GM18499 (cell line): ENCODE results near the gene PRL.
A peak's percentile ranks its signal among the peaks of the same experiment; 100 is the strongest.

ENCODE experiments used
- ATAC-seq: cut with Tn5 transposase; IDR thresholded peaks from one replicate; pipeline ENCODE4 v1.9.1; 2021; ENCODE audit warnings: moderate number of reproducible peaks; ENCODE audit not compliant: insufficient read depth, unreplicated experiment

PRL gene

GRCh38 chr6:22296067-22296466, 769 bp downstream of the PRL start:
- ATAC-seq, result no peak

- no peak for ATAC-seq
Measured at GRCh38 chr6:22295145-22295544, 1.7 kb downstream of the PRL start.

- ATAC-seq, result no peak
Measured at GRCh38 chr6:22294301-22294700, 2.5 kb downstream of the PRL start.

DNA sequence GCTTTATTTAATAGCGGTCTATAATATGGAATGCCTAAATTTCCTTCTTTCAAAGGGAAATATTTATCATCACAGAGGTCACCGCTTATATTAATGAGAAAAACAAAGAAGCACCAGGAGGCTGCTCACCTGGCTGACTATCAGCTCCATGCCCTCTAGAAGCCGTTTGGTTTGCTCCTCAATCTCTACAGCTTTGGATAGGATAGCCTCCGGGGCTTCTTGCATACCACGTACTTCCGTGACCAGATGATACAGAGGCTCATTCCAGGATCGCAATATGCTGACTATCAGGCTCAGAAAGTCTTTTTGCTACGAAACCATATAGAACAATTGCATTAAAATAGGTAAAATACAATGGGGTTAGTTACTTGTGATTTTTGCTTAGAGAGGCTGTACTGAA, 6.8 kb downstream of the PRL start:
- ATAC-seq, result no peak

- ATAC-seq, result no peak
Measured at GRCh38 chr6:22288721-22289120, 8.1 kb downstream of the PRL start.

DNA sequence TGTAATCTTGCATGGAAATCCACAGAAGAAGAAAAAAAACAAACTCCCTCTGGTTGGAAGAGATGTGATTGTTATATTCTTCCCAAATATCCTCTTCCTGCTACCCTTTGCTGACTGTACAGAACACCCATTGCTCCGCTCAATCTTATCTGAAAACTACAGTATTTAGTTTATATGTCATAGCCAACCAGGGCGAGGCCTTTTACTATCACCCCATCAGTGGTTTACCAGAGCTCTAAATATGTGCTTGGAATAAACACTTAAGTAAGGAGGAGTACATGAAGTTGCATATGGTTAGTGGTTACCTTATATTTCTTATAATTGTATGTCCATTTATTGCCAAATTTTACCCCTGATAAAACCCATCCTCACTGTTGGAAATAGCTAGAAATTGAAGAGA, 12.2 kb downstream of the PRL start:
- no peak for ATAC-seq

- ATAC-seq, result no peak
Measured at GRCh38 chr6:22281341-22282085, 15.3 kb downstream of the PRL start.

GRCh38 chr6:22279427-22279826, 17.4 kb downstream of the PRL start:
- no peak for ATAC-seq

DNA sequence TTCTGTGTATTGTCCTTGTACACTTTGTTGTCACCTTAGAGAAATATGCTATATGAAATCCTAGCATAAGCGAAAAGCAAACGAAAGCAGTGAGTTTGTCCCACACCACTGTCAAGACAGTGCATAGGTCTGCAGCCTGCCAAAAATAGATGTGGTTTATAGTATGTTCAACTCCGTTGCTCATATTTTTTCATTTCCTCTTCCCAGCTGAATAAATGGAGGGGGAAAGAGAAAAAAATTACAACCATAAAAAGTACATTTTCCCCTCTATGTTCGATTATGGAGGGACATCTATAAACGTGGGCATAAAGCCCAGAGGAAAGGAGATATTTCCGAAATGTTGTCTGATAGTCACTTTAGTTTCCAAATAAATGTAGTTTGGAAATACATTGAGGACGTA, 25.8 kb downstream of the PRL start:
- ATAC-seq, result peak; percentile 70

GRCh38 chr6:22263748-22264147, 33.1 kb downstream of the PRL start:
- no peak for ATAC-seq

DNA sequence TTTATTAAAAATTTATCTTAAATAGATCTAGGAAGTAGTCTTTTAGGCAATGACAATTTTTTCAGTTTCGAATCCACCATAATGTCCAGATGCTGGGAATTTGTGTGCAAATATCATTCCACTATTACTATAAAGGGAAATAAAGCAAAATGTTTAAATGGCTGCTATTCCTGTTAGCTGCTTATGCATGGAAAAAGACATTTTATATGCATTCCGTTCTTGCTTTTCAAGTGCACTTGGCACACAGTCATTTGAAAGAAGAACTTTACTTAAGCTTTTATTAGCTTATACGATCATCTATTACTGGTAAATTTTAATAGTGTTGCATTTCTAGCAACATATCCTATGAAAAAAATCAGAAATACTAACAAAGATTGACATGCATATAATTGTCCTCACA, 42.0 kb downstream of the PRL start:
- no peak for ATAC-seq

DNA sequence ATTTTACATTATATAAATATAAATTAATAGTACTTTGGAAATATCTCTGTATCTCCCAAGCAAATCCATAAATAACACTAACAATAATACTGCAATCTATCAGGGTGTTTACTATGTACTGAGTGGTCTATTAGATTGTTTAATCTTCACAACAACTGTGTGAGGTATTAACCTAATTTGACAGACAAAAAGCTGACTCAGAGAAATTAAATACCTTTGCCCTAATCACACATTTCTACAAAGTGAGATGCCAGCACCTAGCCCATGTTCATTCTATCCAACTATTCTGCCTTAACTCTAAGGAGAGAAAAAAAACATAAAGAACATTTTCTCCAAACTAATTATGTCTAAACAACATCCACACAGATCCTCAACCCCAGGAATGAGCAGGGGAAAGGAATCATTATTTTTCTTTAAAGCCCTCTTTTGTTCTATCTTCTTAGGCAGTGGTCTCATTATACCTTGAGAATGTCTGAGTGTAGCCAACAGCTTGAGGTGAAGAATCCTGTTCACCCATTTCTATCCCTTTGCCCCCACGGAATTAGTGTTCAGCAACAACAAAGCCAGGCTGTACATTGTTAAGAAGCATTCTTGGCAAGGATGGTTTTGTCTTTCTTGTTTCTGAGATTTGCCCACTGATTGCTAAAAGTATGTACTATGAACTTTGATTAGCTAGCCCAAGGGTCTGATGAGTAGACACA, 42.7 kb downstream of the PRL start:
- no peak for ATAC-seq

DNA sequence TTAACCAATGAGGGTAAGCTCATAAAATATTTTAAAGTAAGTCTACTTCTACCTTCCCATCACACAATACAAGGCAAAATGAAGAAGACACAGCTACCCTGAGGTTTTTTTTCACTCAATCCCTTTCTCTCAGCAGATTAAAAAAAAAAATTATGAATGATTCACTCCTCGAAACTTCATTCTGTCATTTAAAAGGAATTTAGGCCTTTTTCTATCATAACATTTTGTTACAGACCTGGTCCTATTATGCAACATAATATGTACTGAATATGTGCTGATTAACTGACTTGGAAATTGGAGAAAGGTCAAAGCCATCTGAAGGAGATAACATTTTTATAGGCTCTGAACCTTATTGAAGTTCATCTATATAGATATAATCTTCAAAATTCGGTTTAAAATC, 45.5 kb downstream of the PRL start:
- ATAC-seq, result no peak

DNA sequence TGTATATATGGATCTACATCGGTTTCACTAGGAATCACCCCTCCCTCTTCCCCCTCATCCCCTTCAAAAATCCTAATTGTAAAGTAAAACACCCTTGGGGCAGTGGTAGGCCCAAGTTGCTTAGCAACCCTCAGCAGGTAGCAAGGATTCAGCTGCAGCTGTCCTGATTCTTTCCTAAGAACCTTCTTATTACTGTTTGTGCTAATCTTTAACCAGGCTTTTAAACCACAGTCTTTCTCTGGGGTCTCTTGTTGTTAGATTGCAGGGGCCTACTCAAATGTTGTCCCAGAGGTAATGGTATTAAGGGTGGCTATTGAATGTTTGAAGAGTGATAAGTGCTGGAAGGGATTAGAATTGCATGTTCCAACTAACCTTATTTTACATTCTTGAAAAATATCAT, 46.4 kb downstream of the PRL start:
- no peak for ATAC-seq

- no peak for ATAC-seq
Measured at GRCh38 chr6:22249711-22250350, 47.0 kb downstream of the PRL start.

DNA sequence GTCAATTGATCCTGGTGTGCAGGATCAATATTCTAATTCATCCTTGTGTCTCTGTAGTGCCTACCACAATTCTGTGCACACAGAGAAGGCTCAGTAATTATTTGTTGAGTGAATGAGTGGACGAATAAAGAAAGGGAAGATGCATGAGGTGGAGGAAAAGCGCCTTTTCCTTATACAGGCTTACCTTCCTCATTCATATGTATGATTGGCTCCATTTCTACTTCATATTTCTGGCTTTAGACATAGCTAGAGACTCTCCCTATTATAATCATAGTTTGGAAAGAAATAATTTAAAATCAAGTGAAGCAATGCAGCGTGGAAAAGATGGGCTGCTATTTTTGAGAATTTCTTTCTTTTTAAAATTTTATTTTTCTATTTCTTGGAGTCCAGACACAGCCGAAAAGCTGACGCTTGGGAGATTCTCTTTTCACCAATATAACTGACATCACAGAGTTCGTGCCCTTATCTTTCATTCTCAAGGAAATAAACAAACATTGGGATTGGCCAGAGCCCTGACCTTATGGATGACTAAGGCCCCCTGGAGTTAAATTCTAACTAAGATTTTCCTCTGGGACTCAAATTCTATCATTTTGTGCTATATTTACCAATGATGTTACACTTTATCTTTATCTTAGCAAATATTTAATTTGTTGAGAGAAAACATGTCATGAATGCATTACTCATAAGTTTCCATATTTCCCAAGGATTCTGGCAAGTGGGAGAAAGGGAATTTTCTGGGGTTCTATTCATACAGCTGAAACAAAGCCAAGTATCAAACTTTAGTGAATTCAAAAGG, 48.1 kb downstream of the PRL start:
- no peak for ATAC-seq

- no peak for ATAC-seq
Measured at GRCh38 chr6:22247916-22248482, 48.8 kb downstream of the PRL start.

GRCh38 chr6:22240025-22240424, 56.8 kb downstream of the PRL start:
- no peak for ATAC-seq

DNA sequence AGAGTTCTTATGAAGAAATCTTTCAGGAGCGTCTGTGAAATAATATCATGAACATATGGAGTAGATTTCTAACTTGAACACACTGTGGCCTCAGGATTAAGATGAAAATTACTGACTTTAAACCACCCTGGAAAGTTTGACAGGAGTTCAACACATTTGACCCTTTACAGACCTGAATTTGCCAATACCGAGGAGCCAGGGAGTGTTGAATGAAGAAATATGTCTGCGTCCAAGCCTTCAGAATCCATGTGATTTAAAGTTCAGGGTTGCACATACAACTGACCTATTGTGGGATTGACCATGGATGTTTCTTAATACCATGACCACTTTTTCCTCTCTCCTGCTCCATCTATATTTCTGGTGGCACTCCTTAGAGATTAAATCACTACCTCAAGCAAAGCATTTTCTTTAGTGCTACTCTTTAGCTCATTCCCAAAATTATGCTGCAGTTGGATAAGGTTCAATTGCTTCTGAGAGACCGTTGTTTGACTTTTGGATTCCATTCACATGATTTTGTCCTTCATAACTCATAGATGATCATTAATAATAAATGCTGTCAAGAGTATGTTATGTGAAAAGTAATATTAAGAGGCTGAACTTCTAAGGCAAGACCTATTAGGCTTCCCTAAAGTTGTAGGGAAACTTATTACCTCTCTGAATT, 57.4 kb downstream of the PRL start:
- no peak for ATAC-seq

GRCh38 chr6:22238861-22239260, 58.0 kb downstream of the PRL start:
- no peak for ATAC-seq
